Tibial artery (tissue), 4 donors: ENCODE measurements around the gene SP9.

Experiments used
- DNase-seq, 2 donors: peaks; one replicate each; pipeline ENCODE4 v3.0.0-alpha.2; 2019
- H3K27ac ChIP-seq, 2 donors: fragments of 200-600 bp; sonication (generic) in 1 of 2; 1 replicate in 1 of 2; 2 replicates in 1 of 2; pipeline ENCODE4 v1.5.1; 2018 to 2019; ENCODE audit warnings: mild to moderate bottlenecking in 1 of 2
- H3K27me3 ChIP-seq, 2 donors: fragments of 200-600 bp; sonication (generic) in 1 of 2; one replicate each; pipeline versions ENCODE4 v1.5.1 to v1.6.0; 2016 to 2019
- H3K36me3 ChIP-seq, 3 donors: fragments of 200-600 bp; sonication (generic) in 2 of 3; one replicate each; pipeline ENCODE4 v1.5.1; 2016 to 2019; ENCODE audit warnings: mild to moderate bottlenecking in 2 of 3
- H3K4me1 ChIP-seq, 4 donors: fragments of 200-600 bp; sonication (generic) in 2 of 4; 1 replicate in 3 of 4; 2 replicates in 1 of 4; pipeline ENCODE4 v1.5.1; 2016 to 2019
- H3K4me3 ChIP-seq, 2 donors: fragments of 200-600 bp; sonication (generic) in 1 of 2; 1 replicate in 1 of 2; 2 replicates in 1 of 2; pipeline ENCODE4 v1.5.1; 2018 to 2019; ENCODE audit warnings: mild to moderate bottlenecking in 2 of 2
- H3K9me3 ChIP-seq, 3 donors: fragments of 200-600 bp; sonication (generic) in 1 of 3; one replicate each; pipeline ENCODE4 v1.5.1; 2016 to 2019
- CTCF ChIP-seq, 2 experiments: fragments of 200-600 bp in 1 of 2; fragments of 450-650 bp in 1 of 2; IDR thresholded peaks; one replicate each; pipeline ENCODE4 v1.5.1; 2017 to 2019; ENCODE audit warnings: antibody characterized with exemption in 2 of 2, mild to moderate bottlenecking in 1 of 2, moderate library complexity in 1 of 2
- intact Hi-C: fragments of 100-400 bp; cut with DNase I; formaldehyde crosslinking; loops from one replicate; pipeline ENCODE4 v1.15.0; 2023; ENCODE audit warnings: low total_unique reads

Gene SP9

GRCh38 chr2:174341995-174342685 lies 7.4 kb downstream of the SP9 start:
- Histone ChIP-seq H3K27ac (no peak overlapping the region), H3K36me3 (peaks cover 5% of the 10 kb centered on the region in 3 donors), H3K27me3 (peaks cover 22 to 76% of the 10 kb centered on the region in 2 donors), H3K4me1 (peaks cover 7 to 39% (median 27%) of the 10 kb centered on the region in 4 donors), H3K4me3 (no peak overlapping the region), H3K9me3 (no peaks in the 10 kb centered on the region)
- no peak for TF ChIP-seq CTCF (IDR thresholded peaks at IDR 0.05)
- DNase-seq: no peak
- intact Hi-C loops: loop anchor here (5.0 kb wide), 1 partner anchor 940 kb away; no protein-coding TSS in a partner anchor

GRCh38 chr2:174342686-174343342 lies 8.1 kb downstream of the SP9 start:
- TF ChIP-seq CTCF (IDR thresholded peaks at IDR 0.05): no peak
- intact Hi-C loops: loop anchor here (5.0 kb wide), 1 partner anchor 941 kb away; no protein-coding TSS in a partner anchor
- Histone ChIP-seq H3K36me3 (peaks cover 12% of the 10 kb centered on the region in 3 donors), H3K4me1 (peaks cover 7 to 33% (median 24%) of the 10 kb centered on the region in 4 donors), H3K4me3 (no peak overlapping the region), H3K27ac (no peak overlapping the region), H3K9me3 (no peaks in the 10 kb centered on the region), H3K27me3 (peaks cover 22 to 70% of the 10 kb centered on the region in 2 donors)
- DNase-seq: no peak

- no peak overlapping the region for H3K27ac ChIP-seq
- no peak for DNase-seq
- peaks cover 22 to 65% of the 10 kb centered on the region in 2 donors for H3K27me3 ChIP-seq
- intact Hi-C loops: loop anchor here (5.0 kb wide), 1 partner anchor 941 kb away; no protein-coding TSS in a partner anchor
- H3K9me3 ChIP-seq: no peaks in the 10 kb centered on the region
- TF ChIP-seq CTCF (IDR thresholded peaks at IDR 0.05): no peak
- H3K4me3 ChIP-seq: no peak overlapping the region
- H3K4me1 ChIP-seq: peaks cover 7 to 32% (median 23%) of the 10 kb centered on the region in 4 donors
- peaks cover 15 to 17% (median 16%) of the 10 kb centered on the region in 3 donors for H3K36me3 ChIP-seq
Measured at GRCh38 chr2:174343343-174343622, 8.5 kb downstream of the SP9 start.

GRCh38 chr2:174343623-174344455 lies 9.1 kb downstream of the SP9 start:
- intact Hi-C loops: loop anchor here (5.0 kb wide), 1 partner anchor 942 kb away; no protein-coding TSS in a partner anchor
- Histone ChIP-seq H3K9me3 (no peaks in the 10 kb centered on the region), H3K36me3 (peaks cover 21 to 22% (median 22%) of the 10 kb centered on the region in 3 donors), H3K27ac (no peak overlapping the region), H3K27me3 (peaks cover 22 to 60% of the 10 kb centered on the region in 2 donors), H3K4me3 (no peak overlapping the region), H3K4me1 (peaks cover 7 to 32% (median 23%) of the 10 kb centered on the region in 4 donors)
- TF ChIP-seq CTCF (IDR thresholded peaks at IDR 0.05): no peak
- no peak for DNase-seq

GRCh38 chr2:174344716-174345461 lies 10.1 kb downstream of the SP9 start:
- peak; percentile 18 to 27 for TF ChIP-seq CTCF (IDR thresholded peaks at IDR 0.05)
- H3K27ac ChIP-seq: no peak overlapping the region
- peaks cover 7 to 32% (median 23%) of the 10 kb centered on the region in 4 donors for H3K4me1 ChIP-seq
- peaks cover 26 to 32% (median 27%) of the 10 kb centered on the region in 3 donors for H3K36me3 ChIP-seq
- intact Hi-C loops: loop anchor here (5.0 kb wide), 1 partner anchor 943 kb away; no protein-coding TSS in a partner anchor
- H3K9me3 ChIP-seq: no peaks in the 10 kb centered on the region
- H3K27me3 ChIP-seq: peaks cover 22 to 49% of the 10 kb centered on the region in 2 donors
- DNase-seq: no peak
- H3K4me3 ChIP-seq: no peak overlapping the region
